Heart left ventricle (tissue), 16 donors: ENCODE measurements around the gene MRPS6. TPM values are rescaled to one million over a fixed set of nuclear protein-coding genes. Genes with fewer than 3 reads are reported as not detected.

Experiments used
- ATAC-seq, 4 donors: fragments of 200-7000 bp; cut with Tn5 transposase; one replicate each; pipeline ENCODE4 v1.9.1; 2020 to 2022; ENCODE audit warnings: moderate library complexity in 4 of 4, mild to moderate bottlenecking in 3 of 4, moderate number of reproducible peaks in 1 of 4
- DNase-seq, 5 donors: peaks; one replicate each; pipeline ENCODE4 v3.0.0-alpha.2; 2020
- H3K27ac ChIP-seq, 12 donors: fragments of 200-600 bp; sonication (generic) in 4 of 12; one replicate each; pipeline versions ENCODE4 v1.5.0 to v1.8.0; 2016 to 2022; ENCODE audit warnings: mild to moderate bottlenecking in 2 of 12
- H3K27me3 ChIP-seq, 9 donors: fragments of 200-600 bp; sonication (generic) in 2 of 9; one replicate each; pipeline versions ENCODE4 v1.5.1 to v1.8.0; 2016 to 2022; ENCODE audit warnings: mild to moderate bottlenecking in 3 of 9
- H3K36me3 ChIP-seq, 9 donors: fragments of 200-600 bp; sonication (generic) in 2 of 9; one replicate each; pipeline versions ENCODE4 v1.5.0 to v1.8.0; 2018 to 2022; ENCODE audit warnings: mild to moderate bottlenecking in 2 of 9
- H3K4me1 ChIP-seq, 12 donors: fragments of 200-600 bp; sonication (generic) in 4 of 12; one replicate each; pipeline versions ENCODE4 v1.5.0 to v1.8.0; 2016 to 2022; ENCODE audit warnings: mild to moderate bottlenecking in 3 of 12
- H3K4me3 ChIP-seq, 12 donors: fragments of 200-600 bp; sonication (generic) in 4 of 12; one replicate each; pipeline versions ENCODE4 v1.5.0 to v1.8.0; 2017 to 2022; ENCODE audit warnings: mild to moderate bottlenecking in 9 of 12, moderate library complexity in 4 of 12
- H3K9me3 ChIP-seq, 12 donors: fragments of 200-600 bp; sonication (generic) in 4 of 12; one replicate each; pipeline versions ENCODE4 v1.5.0 to v1.8.0; 2016 to 2022; ENCODE audit warnings: mild to moderate bottlenecking in 1 of 12
- POLR2A ChIP-seq, 2 donors: fragments of 450-650 bp; IDR thresholded peaks; one replicate each; pipeline ENCODE4 v1.6.1; 2017; ENCODE audit warnings: antibody characterized with exemption in 2 of 2, mild to moderate bottlenecking in 2 of 2, moderate library complexity in 2 of 2
- WGBS, 4 donors: extraction: QIAGEN DNeasy Blood & Tissue Kit in 2 of 4; methylation state at CpG; one replicate each; pipeline versions ENCODE4 v1.1.5 to v1.1.7; 2013 to 2018; 5-methylcytosine and 5-hydroxymethylcytosine counted together
- intact Hi-C, 10 donors: fragments of 100-400 bp; cut with DNase I; formaldehyde crosslinking; loops; one replicate each; pipeline versions ENCODE4 v1.11.1 to v1.14.2; 2022
- polyA plus RNA-seq, 2 donors: library from polyadenylated mRNA; stranded (reverse); fragments of 200-250 nt; gene quantifications; one replicate each; pipeline ENCODE4 v1.2.3, GENCODE V29; 2013
- total RNA-seq, 9 donors: library from RNA; depleted of rRNA in 2 of 9; stranded (reverse); fragments of >200 nt in 2 of 9; fragmentation: NEBNext Ultra II Directional in 3 of 9; extraction: Animal tissue kit (Norgen Biotek cat#: 25700) in 3 of 9; gene quantifications; one replicate each; pipeline versions ENCODE4 v1.1.0 to v1.2.4, GENCODE V29; 2016 to 2023
- TF ChIP-seq, protein P1 (sequence below), 12 donors: fragments of 200-600 bp; sonication (generic) in 4 of 12; IDR thresholded peaks; one replicate each; pipeline versions ENCODE4 v1.5.0 to v1.8.0; 2018 to 2022; ENCODE audit warnings: antibody characterized with exemption in 12 of 12, mild to moderate bottlenecking in 5 of 12
- donor health status: ischemic (EF 13 %, LVEDD 7.1; RV severe dilation, severe dysfunction).
- donor health status: healthy with polysubstance abuse.
- donor health status: DM: no; HTN: yes; CAD: no.
- donor health status: DM: no; HTN: no; CAD: no.
- donor health status: ischemic (EF 25% LVEDD 6.9; RV normal size, moderate dysfunction).
- donor health status: ischemic (EF 25% LVEDD 5.7; RV mildly dilated, moderate dysfunction).
- donor health status: healthy.
- donor health status: DM: yes; HTN: yes; CAD: no.
- donor health status: ischemic (EF 35%, LVEDD 5.7; RV mildly dilated, moderate dysfunction).
- donor health status: nonischemic (EF 11% LVEDD 7.7; RV severe dilation, severe dysfunction).
- donor health status: DM: yes; HTN: yes; CAD: no.
- donor health status: PGD.
- donor health status: ischemic (EF 29% LVEDD 5.4; RV normal size, mild dysfunction).
- donor health status: nonischemic (EF 23%, LVEDD 6.1; RV moderate dilation, normal function).

The MRPS6 gene
- total and polyA plus RNA-seq, 11 donors, result 21.8 to 61.7 (median 44.6) TPM

DNA sequence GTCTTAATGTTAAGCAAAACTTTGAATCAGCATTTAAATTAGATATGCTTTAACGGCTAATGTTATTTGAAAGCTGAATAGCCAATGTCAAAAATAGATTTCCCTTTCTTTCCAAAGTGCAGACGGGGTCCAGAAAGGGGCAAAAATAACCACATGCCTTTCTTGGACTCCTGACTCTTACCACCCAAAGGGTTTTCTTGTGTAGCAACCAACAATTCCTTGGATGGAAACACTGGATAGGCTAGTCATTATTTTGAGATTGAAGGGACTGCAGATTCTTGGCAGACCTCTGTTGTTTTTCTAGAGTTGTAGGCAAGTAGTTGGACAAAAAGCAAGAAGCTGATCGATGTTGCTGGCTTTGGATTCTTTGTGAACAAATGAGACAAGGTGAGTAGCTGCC is 107.0 kb downstream of the MRPS6 start:
- DNase-seq, result no peak
- peak overlapping the region in 7 of 12 donors; percentile 18 to 42 (median 31) for H3K4me3 ChIP-seq
- H3K9me3 ChIP-seq, result no peaks in the 10 kb centered on the region
- peaks cover 0 to 5% (median 0%) of the 10 kb centered on the region in 12 donors for H3K4me1 ChIP-seq
- intact Hi-C loops, result loop anchor here in 1 of 10 donors (5.0 kb wide), 1 partner anchor 108 kb away; the partner anchor contains the start of genes MRPS6 and SLC5A3
- peak overlapping the region in 10 of 12 donors; percentile 8 to 53 (median 25) for H3K27ac ChIP-seq
- WGBS, 4 donors, result 35 to 50% (median 46%) methylated on average over 3 of the region's 3 CpGs
- TF ChIP-seq, protein P1, sequence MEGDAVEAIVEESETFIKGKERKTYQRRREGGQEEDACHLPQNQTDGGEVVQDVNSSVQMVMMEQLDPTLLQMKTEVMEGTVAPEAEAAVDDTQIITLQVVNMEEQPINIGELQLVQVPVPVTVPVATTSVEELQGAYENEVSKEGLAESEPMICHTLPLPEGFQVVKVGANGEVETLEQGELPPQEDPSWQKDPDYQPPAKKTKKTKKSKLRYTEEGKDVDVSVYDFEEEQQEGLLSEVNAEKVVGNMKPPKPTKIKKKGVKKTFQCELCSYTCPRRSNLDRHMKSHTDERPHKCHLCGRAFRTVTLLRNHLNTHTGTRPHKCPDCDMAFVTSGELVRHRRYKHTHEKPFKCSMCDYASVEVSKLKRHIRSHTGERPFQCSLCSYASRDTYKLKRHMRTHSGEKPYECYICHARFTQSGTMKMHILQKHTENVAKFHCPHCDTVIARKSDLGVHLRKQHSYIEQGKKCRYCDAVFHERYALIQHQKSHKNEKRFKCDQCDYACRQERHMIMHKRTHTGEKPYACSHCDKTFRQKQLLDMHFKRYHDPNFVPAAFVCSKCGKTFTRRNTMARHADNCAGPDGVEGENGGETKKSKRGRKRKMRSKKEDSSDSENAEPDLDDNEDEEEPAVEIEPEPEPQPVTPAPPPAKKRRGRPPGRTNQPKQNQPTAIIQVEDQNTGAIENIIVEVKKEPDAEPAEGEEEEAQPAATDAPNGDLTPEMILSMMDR (IDR thresholded peaks at IDR 0.05), result no peak
- H3K36me3 ChIP-seq, result peaks cover 0 to 1% (median 0%) of the 10 kb centered on the region in 9 donors
- no peak for ATAC-seq
- no peaks in the 10 kb centered on the region for H3K27me3 ChIP-seq

DNA sequence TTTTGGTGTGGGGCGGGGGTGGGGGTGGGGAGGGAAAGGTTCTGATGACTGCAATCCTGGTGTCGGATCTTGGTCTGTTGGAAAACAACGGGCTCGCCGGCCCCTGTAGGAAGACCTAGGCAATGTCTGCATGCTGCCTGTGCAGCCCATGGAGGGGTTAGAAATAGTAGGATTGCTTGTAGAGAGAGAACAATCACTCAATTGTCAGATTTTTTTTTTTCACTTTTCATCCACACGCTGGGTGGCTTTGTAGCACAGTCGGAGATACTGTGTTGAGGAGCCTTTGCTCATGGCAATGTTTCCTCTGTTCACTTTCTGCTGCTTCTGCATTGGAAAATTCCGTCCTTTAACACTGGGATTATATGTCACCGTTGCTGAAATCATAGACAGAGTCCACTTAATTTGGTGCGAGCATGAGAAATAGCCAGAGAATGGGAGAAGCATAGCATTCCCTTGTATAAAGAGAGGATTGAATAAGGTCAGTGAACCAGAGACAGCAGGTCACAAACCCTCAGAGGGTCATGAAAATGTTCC is 107.5 kb downstream of the MRPS6 start:
- peaks cover 0 to 5% (median 0%) of the 10 kb centered on the region in 12 donors for H3K4me1 ChIP-seq
- TF ChIP-seq, protein P1 (IDR thresholded peaks at IDR 0.05), result no peak
- no peak for TF ChIP-seq POLR2A (IDR thresholded peaks at IDR 0.05)
- no peaks in the 10 kb centered on the region for H3K9me3 ChIP-seq
- intact Hi-C loops, result loop anchor here in 1 of 10 donors (5.0 kb wide), 1 partner anchor 109 kb away; the partner anchor contains the start of genes MRPS6 and SLC5A3
- peak overlapping the region in 7 of 12 donors; percentile 18 to 42 (median 31) for H3K4me3 ChIP-seq
- peak overlapping the region in 10 of 12 donors; percentile 8 to 53 (median 25) for H3K27ac ChIP-seq
- WGBS, 4 donors, result 59 to 67% (median 61%) methylated on average over 10 of the region's 10 CpGs
- no peak for DNase-seq
- no peaks in the 10 kb centered on the region for H3K27me3 ChIP-seq
- peak in 1 of 4 donors; percentile 42 for ATAC-seq
- H3K36me3 ChIP-seq, result no peaks in the 10 kb centered on the region

DNA sequence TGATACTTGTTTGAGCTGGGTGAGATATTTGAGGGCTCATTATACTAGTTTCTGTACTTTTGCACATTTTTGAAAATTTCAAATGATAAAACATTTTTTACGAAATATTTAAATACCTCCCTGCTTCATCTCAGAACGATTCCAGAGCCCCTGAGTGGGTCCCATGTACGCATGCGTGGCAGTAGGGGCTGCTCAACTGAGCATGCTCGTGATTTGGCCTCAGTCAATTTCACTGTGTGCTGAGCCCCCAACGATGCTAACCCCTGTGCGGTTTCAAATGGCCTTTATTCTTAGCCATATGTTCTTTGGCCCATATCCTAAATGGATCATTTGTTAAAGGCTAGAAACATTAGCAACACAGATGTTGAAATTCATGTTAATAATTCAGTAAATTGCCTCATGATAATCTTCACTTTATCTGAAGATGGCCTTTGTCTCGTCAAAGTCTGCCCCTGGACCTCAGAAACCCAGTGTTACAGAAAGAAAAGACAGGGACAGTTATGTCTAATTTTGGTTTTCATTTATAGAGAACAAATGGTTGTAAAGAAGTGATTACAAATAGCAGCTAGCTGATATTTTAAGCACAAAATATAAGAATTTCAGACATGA is 108.2 kb downstream of the MRPS6 start:
- WGBS, 4 donors, result 77 to 85% (median 84%) methylated on average over 8 of the region's 8 CpGs
- no peaks in the 10 kb centered on the region for H3K9me3 ChIP-seq
- TF ChIP-seq, protein P1 (IDR thresholded peaks at IDR 0.05), result no peak
- no peak for TF ChIP-seq POLR2A (IDR thresholded peaks at IDR 0.05)
- H3K27me3 ChIP-seq, result no peaks in the 10 kb centered on the region
- H3K27ac ChIP-seq, result peak overlapping the region in 6 of 12 donors; percentile 8 to 45 (median 25)
- ATAC-seq, result peak in 1 of 4 donors; percentile 56
- no peaks in the 10 kb centered on the region for H3K36me3 ChIP-seq
- DNase-seq, result peak in 2 of 5 donors; percentile 40 to 71
- peaks cover 0 to 5% (median 0%) of the 10 kb centered on the region in 12 donors for H3K4me1 ChIP-seq
- H3K4me3 ChIP-seq, result peak overlapping the region in 5 of 12 donors; percentile 30 to 42 (median 41)
- intact Hi-C loops, result loop anchor here in 1 of 10 donors (5.0 kb wide), 1 partner anchor 109 kb away; the partner anchor contains the start of genes MRPS6 and SLC5A3

DNA sequence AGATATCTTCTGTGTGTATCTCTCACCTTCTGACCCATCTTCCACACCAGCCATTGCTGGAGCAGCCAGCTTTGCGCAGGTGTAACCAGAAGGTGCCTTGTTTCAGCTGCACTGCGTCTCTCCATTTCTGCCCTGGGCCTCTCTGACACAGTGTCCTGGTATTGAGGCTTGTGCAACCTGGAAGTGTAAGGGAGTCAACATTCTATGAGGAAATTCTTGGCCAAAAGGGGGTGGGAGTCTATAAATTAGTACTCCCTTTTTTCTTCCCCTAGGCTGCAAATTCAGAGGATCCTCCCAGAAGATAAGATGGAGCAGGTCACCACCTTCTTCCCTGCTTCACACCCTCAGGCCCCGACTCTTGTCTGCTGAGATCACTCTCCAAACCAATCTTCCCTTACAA is 109.1 kb downstream of the MRPS6 start:
- TF ChIP-seq POLR2A (IDR thresholded peaks at IDR 0.05), result no peak
- TF ChIP-seq, protein P1 (IDR thresholded peaks at IDR 0.05), result no peak
- WGBS, 4 donors, result 94 to 100% (median 97%) methylated on average over 3 of the region's 3 CpGs

More for the DNA sequence above, 109.1 kb downstream of the MRPS6 start:
- H3K27me3 ChIP-seq, result no peaks in the 10 kb centered on the region
- intact Hi-C loops, result loop anchor here in 1 of 10 donors (5.0 kb wide), 1 partner anchor 110 kb away; the partner anchor contains the start of genes MRPS6 and SLC5A3
- no peak overlapping the region for H3K4me3 ChIP-seq
- H3K36me3 ChIP-seq, result no peaks in the 10 kb centered on the region
- no peaks in the 10 kb centered on the region for H3K9me3 ChIP-seq
- peaks cover 0 to 5% (median 0%) of the 10 kb centered on the region in 12 donors for H3K4me1 ChIP-seq
- ATAC-seq (no peak), DNase-seq (no peak)
- H3K27ac ChIP-seq, result no peak overlapping the region
